ENCODE results near the gene KLK15.
"Not testable (repeated sequence)": the region's sequence is repeated elsewhere in the genome, so short reads cannot be mapped to it uniquely, and the experiment has no call there.

Gene KLK15

DNA sequence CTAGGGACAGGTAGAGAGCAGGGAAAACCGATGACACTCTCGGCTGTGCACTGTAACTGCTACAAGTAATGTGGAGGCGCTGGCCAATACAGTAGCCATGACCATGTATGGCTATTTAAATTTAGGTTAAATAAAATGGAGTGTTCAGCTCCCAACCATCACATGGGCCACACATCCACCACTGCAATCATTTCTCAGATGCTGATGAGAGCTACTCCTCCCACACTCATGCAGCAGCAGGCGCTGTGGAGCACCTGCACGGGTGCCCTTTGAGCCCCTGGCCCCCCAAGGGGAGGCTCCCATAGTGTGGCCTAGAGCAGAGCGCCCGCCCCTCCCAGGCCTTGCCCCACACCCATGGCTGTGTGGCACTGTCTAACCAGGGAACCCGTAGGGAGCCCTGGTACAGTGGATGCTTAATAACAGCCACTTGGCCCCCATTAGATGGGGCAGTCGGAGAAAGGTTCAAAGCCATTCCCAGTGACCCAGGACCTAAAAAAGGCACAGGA lies 37.2 kb downstream of the KLK15 start:
- DNase-seq (ENCODE audit: low spot score), result no peak

DNA sequence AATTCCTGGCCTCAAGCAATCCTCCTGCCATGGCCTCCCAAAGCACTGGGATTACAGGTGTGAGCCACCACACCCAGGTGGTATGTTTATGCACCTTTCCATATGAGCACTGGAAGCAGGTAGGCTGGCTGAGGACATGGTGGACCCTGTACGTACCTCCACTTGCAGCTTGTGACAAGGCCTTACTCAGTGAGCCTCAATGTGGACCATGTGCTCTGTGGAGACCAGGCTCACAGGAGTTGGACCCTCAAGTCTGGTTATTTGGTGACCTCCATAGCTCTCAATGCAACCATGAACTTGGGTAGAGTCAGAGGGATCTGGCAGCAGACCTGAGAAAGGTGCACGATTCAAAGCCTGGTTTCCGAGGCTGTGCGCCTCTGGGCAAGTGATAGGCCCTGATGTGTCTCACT lies 37.7 kb downstream of the KLK15 start:
- no peak for DNase-seq (ENCODE audit: low spot score)

DNA sequence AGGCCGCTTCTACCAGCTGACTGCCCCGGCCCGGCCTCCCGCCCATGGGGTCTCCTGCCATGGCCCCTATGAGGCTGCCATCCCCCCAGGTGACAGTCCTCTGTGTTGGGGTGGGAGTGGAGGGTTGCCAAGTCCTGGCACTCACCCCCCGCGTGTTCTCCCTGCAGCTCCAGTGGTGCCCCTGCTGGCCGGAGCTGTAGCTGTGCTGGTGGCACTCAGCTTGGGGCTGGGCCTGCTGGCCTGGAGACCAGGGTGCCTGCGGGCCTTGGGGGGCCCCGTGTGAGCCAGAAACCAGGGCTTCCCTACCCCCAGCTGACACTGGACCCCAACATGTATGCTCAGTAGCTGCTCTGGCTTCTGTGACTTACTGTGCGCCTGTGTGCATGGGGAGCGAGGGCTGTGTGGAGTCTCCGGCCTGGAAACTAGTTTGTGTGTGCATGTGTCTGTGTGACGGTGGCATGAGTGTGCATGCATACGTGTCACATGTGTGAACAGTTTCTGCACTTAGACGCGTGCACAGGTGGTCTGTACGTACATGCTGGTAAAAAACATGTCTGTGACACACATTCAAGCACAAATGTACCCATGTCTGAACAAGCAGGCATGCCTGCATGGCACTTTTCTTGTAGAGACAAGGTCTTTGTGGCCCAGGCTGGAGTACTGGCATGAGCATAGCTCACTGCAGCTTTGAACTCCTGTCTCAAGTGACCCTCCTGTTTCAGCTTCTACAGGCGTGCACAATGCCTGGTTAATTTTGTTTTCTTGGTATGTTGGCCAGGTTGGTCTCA lies 38.3 kb downstream of the KLK15 start:
- no peak for DNase-seq (ENCODE audit: low spot score)

DNA sequence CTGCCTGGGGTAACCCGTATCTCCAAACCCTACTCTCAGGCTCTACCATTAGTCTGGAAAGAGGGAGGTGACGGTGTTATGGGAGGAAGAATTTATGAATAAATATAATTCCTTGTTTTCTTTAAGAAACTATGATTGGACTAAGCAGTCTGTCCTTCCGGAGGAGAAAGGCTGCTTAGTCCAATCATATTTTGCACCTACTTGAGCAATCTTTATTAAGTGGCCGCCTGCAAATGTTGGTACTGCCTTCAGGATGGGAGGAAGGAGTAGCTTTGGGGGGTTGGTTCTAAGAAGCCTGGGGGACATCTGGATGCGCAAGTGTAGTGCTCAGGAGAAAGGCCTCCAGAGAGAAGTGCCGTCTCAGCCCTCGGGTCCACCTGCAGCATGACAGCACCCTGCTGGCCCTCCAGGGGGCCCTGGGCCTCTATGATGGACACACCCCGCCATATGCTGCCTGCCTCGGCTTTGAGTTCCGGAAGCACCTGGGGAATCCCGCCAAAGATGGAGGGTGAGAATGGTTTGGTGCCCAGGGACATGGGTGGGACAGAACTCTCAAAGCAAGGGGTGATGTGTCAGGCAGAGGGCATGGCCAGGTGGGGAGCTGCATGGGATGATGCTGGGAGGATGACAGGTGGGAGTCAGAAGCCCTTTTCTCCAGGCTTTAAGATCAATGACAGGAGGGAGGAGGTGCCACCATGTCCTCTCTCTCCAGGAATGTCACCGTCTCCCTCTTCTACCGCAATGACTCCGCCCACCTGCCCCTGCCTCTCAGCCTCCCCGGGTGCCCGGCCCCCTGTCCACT lies 39.1 kb downstream of the KLK15 start:
- no peak for DNase-seq (ENCODE audit: low spot score)

DNA sequence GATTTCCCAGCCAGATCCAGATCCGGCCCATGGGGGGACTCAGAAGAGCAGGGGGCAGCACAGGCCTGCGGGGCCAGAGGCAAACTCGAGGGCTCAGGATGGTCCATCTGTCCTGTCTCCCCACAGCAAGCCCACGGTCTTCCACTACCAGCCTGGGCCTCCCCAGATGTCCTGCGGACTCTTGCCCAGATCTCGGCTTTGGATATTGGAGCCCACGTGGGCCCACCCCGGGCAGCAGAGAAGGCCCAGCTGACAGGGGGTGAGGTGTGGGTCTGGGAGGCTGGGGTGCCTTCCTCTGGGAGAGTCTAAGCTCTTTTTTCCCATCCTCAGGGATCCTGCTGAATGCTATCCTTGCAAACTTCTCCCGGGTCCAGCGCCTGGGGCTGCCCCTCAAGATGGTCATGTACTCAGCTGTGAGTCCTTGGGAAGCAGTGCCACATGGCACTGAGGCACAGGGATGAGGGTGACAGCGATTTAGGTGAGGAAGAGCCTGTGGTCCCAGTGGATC lies 39.8 kb downstream of the KLK15 start:
- no peak for DNase-seq (ENCODE audit: low spot score)

DNA sequence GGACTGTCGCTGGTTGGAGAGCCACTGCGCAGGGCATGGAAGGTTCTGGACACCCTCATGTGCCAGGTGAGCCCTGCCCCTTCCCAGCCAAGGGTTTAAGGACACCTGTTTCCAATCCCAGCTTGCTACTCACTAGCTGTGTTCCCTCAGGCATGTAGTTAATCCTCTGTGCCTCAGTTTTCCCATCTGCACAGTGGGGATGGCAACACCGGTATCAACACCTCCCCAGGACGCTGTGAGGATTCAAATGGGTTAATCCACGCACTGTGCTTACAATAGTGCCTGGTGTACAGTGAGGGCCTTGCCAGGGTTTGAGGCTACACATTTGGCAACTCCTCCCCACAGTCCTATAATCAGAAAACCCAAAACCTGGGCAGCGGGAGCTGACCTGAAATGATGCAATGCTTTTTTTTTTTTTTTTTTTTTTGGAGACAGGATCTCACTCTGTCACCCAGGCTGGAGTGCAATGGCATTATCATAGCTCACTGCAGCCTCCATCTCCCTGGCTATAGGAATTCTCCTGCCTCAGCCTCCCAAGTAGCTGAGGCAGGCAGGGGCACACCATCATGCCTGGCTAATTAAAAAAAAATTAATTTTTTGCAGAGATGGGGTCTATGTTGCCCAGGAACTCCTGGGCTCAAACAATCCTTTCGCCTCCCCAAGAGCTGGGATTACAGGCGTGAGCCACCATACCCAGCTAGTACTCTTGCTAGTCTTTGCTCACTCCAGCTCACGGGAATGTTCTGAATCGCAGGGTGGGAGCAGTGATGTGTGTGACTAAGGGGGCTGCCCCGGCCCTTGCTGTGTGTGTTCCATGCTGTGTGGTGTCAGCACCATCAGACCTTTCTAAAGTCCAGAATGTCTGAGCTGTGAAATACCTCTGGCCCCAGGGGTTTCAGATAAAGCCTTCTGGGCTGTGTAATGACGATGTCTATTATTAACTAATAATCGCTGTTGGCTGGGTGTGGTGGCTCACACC lies 40.8 kb downstream of the KLK15 start:
- no peak for DNase-seq (ENCODE audit: low spot score)

DNA sequence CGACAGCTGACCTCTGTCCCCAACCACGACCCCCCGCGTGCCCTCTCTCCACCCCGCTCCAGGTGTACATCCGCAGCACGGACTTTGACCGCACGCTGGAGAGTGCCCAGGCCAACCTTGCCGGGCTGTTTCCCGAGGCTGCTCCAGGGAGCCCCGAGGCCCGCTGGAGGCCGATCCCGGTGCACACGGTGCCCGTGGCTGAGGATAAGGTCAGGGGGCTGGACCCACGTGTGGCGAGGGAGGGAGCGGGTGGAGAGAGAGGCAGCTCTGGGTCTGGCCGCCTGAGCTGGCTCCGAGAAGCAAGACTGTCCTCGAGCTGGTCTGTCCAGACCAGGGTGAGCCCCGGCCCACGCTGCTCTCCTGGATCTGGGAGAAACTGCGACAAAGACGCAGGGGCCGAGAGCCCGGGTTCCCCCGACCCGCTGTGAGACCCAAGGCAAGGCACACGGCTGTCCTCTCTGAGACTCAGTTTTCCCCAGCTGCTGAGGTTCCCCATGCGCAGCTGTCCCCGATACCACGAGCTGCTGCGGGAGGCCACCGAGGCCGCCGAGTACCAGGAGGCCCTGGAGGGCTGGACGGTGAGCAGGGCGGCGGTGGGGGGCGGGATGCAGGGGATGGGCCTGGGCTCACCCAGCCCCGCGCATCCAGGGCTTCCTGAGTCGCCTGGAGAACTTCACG lies 41.6 kb downstream of the KLK15 start:
- no peak for DNase-seq (ENCODE audit: low spot score)

DNA sequence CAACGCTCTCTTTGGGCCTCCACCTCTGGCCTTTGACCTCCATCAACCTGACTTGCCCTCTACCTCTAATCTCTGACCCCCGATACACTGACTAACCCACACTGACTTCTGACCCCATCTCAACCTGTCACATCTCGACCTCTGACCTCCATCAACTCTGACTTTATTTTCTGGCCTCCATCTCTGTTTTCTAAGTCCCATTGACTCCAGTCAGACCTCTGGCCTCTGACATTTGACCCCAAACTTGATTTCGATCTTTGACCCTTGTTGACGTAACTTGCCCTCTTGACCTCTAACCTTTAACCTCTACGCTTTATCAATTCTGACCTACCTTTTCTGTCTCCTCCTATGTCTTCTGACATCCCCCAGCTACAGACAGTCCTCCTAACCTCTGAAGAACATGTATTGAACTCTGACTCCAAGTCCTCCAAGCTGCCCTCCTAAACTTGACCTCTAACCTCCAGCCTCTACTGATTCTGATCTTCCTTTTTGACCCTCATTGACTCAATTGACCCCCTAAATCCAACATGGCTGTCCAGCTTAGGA lies 42.4 kb downstream of the KLK15 start:
- DNase-seq (ENCODE audit: low spot score), result no peak

DNA sequence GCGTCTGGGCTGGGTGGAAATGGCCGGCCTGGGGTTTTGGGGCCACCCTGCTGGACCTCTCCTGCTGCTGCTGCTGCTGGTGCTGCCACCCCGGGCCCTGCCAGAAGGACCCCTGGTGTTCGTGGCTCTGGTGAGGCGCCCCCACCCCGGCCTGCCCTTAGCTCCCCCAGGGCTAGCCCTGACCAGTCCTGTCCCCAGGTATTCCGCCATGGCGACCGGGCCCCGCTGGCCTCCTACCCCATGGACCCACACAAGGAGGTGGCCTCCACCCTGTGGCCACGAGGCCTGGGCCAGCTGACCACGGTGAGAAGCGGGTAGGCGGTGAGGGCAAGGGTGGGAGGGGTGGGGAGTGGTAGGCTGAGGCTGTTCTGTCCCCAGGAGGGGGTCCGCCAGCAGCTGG lies 43.0 kb downstream of the KLK15 start, which contains the start of gene ACP4:
Gene ACP4, plus strand, starts transcription at position 20 of the 400 bp plus-strand sequence. Its CDS starts 0 bp downstream, at position 20.
- no peak for DNase-seq (ENCODE audit: low spot score)

DNA sequence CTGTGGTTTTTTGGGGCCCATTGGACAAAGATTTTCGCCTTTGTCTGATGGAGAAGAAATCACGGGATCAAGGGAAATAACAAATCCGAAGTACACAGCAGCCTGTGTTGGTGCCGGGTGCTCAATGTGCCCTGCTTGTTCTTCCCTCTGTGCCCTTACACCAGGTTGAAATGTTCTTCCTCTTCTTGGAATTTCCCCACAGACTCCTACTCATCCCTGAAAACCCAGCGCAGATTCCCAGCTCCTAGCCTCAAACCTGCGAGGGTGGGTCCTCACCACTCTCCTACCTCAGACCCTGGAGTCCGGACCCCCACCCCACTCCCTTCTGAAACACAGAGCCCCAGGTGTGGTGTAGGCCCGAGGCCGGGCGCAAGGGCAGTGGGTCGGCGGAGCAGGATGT lies 48.0 kb downstream of the KLK15 start:
- DNase-seq (ENCODE audit: low spot score), result no peak

DNA sequence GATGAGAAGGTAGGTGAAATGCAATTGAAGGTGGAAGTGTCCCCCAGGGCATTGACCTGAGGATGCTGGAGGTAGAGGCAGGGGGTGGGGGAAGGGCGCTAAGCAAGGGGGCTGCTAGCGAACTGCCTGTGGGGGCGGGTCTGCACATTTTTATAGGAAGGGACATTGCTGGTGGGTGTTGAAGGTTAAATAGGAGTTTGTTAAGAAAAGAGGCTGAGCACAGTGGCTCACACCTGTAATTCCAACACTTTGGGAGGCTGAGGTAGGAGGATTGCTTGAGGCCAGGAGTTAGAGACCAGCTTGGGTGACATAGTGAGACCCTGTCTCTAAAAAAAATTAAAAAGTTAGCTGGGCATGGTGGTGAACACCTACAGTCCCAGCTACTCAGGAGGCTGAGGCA lies 48.7 kb downstream of the KLK15 start:
- DNase-seq (ENCODE audit: low spot score), result no peak

DNA sequence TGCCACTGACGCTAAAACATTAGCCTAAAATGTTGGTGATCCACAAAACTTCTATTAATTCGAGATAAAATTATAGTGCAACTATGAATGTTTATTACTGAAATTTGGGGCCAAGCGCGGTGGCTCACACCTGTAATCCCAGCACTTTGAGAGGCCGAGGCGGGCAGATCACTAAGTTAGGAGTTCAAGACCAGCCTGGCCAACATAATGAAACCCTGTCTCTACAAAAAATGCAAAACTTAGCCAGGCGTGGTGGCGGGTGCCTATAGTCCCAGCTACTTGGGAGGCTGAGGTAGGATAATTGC lies 49.6 kb downstream of the KLK15 start:
- DNase-seq (ENCODE audit: low spot score), result not testable (repeated sequence)

DNA sequence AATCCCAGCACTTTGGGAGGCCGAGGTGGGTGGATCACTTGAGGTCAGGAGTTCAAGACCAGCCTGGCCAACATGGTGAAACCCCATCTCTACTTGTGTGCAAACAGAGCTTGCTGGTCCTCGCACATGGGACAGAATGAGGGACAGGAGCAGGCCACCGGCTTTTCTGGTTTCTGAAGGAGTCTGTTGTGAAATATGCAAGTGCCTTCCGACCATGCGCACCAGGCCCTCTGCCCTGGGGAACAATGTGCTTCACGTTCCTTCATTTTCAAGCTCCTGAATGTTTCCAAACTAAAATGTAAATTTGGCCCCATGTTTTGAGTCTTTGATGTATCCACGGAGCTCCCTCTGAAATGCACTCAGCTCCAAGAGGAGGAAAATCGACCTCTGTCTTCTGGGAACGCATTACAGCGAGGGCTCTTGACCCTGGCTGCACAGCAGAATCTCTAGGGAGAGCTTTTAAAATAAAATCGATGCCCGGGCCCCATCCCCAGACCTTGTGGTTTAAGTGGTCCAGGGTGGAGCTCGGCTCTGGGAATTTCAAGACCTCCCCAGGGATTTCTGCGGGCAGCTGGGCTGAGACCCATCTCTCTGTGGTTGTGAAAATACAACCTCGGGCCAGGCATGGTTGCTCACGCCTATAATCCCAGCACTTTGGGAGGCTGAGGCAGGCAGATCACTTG lies 52.5 kb downstream of the KLK15 start:
- DNase-seq (ENCODE audit: low spot score), result no peak

DNA sequence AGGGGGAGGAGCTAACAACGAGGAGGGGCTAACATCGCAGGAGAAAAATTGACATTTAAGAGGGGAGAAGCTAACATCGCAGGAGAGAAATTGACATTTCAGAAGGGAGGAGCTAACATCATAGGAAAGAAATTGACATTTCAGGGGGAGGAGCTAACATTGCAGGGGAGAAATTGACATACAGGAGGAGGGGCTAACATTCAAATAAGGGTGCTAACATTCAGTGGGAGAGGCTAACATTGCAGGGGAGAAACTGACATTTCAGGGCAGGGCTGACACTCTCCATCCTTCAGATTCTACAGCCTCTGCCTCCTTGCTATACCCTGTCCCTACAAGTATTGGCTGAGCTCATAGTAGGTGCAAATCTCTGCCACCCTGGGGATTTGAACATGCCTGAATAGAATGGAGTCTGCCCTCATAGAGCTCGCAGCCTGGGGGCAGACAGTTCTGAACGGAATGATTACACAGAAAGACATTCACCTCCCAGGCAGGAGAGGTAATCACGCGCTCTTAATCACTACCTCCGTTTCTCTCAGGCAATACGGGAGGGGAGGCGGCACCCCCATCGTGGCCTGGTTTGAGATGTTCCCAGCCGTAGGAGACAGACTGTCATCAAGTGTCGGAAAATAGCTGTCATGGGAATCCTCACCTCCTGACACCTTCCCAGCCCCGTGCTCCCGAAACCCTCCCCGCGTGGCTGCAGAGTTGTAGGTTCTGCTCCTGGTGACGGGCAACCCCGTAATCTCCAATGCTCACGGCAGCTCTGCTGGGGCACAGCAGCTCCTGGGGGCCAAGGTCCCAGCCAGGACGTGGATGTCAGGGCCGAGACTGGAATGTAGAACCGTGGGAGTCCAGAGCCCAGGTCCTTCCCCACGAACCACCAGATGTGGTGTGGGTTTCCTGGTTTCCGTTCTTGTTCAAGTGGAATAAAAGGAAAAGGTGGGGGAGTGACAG lies 53.6 kb downstream of the KLK15 start:
- no peak for DNase-seq (ENCODE audit: low spot score)

DNA sequence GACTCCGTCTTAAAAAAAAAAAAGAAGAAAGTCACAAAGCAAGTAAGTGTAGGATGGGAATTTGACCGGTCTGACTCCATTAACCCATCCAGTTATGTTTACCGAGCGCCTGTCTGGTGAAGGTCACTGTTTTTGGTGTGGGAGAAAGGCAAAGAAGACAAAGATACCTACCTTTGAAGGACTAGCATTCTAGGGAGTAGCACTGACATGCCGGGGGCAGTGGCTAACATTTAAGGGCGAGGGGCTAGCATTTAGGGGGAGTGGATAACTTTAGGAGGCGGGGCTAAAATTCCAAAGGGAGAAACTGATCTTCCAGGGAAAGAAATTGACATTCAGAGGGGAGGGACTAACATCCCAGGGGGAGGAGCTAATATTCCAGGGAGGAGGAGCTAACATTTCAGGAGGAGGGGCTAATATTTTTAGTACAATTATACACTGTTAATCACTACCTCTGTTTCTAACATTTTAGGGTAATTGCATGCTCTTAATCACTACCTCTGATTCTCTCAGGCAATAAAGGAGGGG lies 54.4 kb downstream of the KLK15 start:
- no peak for DNase-seq (ENCODE audit: low spot score)

DNA sequence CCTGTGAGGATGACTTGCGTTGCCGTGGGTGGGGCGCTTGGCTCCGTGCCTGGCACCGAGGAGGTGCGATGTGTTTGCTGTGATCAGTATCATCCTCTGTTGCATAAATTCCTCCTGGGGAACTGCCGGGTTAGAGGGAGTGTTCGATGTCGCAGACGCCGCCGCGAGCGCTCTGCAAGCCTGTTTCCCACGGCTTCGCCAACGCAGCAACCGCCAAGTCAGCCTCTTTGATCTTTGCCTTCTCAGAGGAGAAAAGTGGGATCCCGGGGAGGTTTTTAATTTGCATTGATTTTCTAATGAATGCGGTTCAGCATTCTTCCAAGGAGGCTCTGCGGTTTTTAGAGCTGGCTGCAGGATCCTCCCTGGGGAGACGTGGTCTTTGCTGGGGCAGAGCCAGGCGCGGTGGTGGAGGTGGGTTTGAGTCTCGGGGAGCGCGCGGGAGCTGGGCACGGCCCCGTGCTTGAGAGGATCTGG lies 55.5 kb downstream of the KLK15 start:
- no peak for DNase-seq (ENCODE audit: low spot score)

DNA sequence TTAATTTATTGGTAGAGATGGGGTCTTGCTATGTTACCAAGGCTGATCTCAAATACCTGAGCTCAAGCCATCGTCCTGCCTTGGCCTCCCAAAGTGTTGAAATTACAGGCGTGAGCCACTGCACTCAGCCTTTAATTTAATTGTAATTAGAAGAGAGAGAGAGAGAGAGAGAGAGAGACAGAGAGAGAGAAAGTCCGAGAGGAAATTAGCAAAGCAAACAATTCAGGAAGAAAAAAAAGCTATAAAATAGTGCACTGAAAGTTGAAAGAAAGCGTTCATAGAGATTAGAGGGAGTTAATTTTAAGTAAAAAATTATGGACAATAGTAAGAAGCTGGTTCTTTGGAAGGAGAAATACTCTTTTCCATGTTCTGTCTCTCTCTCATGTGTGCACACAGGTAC lies 56.1 kb downstream of the KLK15 start:
- DNase-seq (ENCODE audit: low spot score), result no peak

DNA sequence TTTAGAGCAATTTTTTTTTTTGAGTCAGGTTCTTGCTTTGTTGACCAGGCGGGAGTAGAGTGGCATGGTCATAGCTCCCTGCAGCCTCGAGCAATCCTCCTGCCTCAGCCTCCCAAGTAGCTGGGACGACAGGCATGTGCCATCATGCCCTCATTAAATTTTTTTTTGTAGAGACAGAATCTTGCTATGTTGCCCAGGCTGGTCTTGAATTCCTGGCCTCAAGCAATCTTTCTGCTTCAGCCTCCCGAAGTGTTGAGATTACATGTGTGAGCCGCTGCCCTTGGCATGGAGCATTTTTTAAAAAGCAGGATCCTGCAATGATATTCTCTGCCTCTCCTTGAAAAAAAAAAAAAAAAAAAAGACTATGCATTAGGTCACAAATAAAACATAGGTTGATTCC lies 57.2 kb downstream of the KLK15 start:
- no peak for DNase-seq (ENCODE audit: low spot score)

Measured in cerebellar cortex (tissue), 1 donor.